Activated naive CD4-positive, alpha-beta T cell treated with anti-CD3 and anti-CD28 coated beads, Interleukin-2, amount 50 U/mL, for 16 hours (primary cell): Measurements from ENCODE around the gene MRGPRG.

Experiments used
- DNase-seq: peaks from one replicate; pipeline ENCODE4 v3.0.0-alpha.2; 2020

MRGPRG gene

DNA sequence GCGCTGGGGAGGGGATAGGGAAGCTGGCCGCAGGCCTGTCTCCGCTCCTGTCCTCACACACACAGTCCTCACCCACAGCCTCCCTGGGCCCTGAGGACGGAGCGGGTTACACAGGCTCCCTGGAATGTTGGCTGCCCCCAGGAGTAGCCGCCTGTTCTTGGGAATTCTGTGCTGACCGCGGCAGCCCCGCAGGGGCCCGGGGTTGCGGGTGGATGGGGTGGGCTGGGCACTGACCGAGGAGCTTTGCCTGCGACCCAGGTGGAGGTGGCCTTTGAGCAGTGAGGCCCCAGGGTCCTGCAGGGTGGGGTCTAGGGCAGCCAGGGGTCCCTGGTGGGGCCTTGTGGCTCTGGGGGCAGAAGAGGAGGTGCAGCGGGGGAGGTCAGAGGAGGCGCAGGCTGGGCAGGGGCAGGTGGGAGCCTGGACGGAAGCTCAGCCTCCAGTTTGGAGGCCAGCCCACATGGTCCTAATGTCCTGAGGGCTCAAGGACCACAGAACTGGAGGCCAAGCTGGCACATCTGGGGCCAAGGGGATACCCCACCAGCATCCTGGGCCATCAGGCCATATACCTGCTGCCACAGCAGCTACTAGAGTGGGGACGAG lies 6.6 kb upstream of the MRGPRG start:
- peak; percentile 8 for DNase-seq

DNA sequence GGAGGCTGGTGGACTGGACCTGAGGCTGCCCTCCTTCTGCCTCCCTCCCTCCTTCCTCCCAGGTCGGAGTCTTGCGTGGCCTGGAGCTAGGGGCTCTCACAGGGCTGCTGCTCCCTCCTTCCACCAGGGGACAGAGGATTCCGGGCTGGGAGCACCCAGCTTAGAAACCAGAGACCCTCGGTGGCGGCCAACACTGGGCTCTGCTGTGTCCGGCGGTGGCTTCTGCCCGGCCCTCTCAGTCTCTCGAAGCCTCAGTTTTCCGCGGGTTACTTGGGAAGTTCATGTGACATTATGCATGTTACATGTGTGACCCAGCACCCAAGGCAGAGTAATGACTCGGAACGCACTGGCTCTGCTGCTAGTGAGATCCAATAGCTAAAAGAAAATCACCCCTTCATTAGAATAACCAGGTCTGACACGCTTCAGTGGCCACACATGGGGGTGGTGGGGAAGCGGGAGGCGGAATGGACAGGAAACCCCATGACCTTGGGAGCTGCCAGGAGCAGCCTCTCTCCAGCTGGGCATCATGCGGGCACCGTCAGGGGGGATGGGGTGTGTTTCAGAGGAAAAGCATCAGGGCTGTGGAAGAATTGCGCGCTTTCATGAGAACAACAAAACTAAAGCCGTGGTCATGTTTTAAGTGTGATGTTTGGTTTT lies 5.9 kb upstream of the MRGPRG start:
- DNase-seq, result peak; percentile 7

DNA sequence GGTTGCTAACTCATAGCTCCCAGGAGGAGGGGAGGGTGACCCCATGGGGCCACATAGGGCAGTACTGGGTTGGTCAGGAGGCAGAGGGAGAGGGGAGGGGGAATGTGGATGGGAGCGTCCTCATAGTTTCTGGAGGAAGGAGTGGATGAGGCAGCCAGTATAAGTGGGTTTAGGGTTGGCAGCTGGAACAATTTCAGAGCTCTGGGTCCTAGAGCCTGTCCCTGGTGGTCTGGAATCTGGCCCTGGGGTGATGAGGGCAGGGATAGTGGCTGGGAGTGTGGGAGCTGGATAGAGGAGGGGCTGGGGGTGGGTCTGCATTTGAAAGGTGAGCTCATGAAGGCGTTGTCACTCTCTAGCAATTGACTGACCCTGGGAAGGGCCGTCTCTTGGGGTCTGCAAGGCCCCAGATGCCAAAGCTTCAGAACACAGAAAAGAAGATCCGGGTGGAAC lies 5.3 kb upstream of the MRGPRG start:
- DNase-seq, result no peak

DNA sequence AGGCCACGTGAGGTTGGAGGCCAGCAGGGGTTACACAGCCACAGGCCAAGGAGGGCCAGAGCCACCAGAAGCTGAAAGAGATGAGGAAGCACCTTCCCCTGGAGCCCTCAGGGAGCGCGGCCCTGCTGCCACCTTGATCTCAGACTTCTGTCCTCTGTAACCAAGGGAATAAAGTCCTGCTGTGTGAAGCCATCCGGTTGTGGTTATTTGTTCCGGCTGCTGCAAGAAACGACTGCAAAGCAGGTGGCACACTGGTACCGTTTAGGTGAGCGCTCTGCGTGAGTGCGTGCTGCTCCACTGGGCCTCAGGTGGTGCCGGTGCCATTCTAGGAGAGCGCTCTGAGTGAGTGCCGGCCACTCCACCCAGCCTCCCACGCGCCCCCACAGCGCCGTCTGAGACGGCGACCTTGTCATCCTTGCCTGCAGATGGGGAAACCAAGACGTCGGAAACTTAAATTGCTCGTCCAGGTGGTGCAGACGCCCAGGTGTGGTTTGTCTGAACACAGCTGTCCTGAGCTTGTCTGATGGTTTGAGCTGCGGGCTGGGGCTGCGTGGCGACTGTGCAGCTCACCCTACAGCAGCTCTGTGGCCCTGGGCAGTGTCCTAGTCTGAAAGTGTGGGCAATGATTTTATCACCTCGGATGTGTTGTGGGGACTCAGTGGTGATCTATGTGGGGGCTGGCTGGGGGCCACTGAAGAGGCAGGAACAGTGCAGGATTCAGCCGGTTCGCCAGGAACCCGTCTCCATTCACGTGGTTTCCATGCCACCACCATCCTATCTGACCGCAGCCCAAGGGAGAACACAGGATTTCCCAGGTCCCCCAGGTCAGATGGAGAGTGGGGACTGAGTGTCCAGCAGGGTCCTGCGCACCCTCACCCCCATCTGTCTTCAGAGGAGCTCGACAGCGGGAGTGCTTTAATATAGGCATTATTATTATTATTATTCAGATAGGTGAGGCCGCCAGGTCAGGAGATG lies 4.6 kb upstream of the MRGPRG start:
- DNase-seq, result peak; percentile 10

DNA sequence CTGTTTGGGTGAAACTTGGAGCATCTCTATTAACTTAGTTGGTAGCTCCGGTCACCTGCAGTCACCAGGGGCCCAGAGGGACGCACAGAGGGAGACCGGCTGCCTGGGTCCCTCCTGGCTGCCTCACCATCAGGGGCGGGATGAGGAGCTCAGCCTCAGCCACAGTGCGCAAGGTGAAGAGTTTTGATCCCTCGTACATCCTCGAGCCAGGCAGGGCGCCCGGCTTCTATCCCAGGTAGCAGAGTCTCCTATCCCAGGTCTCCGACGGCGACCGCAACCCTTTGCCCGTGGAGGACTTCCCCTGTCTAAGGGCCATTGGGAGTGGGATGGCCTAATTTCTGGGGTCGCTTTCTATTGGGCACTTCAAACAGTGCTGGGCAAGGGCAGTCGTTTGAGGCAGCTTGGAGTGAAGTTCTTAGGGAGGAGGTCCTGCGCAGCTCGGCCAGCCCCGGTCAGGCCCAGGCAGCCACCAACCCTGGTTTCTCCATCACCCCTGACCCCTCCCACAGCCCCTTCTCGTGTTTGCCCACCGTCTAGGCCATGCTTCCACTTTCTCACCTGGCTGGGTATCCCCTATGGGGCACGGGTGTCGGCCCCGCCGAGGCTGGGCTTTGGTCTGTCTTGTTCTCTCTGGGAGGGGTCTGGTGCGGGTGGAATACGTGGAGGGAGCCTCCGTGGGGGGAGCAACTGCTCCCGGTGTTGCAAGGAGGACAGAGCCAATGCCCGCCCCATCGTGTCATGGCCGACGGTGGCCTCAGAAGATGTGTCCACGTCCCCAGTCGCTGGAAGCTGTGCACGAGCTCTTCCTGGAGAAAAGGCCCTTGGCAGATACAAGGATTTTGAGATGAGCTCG lies 3.6 kb upstream of the MRGPRG start:
- peak; percentile 7 for DNase-seq

DNA sequence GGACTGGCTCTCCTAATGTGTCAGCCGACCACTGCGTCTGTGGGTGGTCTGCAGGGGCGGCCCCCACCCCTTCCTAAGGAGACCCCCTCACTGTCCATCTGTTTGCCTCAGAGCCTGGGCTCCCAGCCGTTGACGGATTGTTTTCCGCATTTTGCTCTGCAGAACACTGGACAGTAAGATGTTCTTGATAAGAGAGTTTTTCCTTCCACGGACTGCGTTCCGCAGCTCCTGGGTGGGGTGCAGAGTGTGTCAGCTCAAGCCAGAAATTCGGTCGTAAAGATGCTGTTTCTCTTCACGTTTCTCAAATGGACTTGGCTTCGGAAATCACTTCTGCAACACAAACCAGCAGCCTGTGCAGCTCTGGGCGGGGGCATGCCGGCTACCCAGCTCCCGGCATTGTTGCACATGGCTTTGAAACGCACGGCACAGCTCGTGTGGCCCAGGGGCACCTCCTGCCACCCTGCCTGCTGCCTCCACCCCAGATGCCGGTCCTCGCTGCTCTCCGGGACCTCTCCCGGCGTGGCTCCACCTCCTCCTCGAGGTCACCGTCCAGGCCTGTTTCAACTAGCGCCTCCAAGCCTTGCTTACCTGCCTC lies 2.9 kb upstream of the MRGPRG start:
- no peak for DNase-seq

DNA sequence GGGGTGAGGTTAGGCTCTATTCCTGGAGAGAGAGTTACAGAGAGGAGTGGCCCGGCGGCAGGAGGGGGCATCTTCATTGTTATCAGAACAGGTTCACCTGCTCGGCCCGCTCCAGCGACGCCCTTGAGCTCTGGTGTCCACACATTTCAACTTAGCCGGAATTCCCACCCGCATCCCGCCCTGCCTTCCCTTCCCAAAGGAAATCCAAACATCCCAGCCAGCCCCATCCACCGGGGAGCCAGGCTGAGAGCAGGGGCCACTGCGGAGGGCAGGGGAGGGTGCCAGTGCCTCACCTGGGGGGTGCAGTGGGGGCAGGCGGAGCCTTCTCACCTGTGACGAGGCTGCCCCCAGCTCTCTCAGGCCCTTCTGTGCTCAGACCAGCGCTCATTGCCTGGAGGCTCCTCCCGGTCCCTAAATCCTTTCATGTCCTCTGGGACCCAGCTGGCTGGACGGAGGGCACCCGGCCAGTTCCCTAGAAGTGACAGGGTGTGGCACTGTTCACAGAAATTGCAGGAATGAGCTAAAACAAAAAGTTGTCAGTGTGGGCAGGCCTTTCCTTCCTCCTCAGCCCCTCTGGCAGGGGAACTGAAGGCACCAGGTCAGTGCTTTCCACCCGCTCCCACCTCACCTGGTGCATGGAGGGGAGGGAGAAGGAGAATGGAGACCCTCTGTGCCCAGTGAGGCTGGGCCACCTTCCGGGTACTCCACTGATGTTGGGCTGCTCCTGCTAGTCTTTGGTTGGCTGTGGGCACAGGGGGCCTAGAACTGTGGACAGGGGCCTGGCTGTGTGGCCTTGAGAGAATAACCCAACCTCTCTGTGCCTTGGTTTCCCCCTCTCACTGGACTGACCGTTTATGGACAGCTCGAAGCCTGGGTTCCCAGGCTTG lies 2.2 kb upstream of the MRGPRG start:
- DNase-seq, result peak; percentile 7

DNA sequence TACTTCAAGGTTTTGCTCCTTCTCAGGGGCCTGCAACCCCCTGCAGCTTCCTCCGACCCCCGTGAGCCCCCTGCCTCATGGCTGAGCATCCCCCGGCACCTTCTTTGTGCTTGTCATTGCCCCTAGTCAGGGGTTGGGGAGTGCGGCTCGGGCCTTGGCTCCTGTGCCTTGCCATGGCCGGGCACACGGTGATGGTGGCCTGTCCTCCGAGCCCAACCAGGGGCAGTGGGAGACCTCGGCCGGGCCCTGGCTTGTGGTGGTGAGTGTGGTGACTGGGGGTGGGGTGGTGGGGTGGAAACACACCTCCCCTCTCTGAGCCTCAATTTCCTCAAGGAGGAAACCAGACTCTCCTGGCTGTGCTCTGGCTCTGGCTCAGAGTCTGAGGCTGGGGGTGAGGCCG lies 1.5 kb upstream of the MRGPRG start:
- DNase-seq, result no peak

DNA sequence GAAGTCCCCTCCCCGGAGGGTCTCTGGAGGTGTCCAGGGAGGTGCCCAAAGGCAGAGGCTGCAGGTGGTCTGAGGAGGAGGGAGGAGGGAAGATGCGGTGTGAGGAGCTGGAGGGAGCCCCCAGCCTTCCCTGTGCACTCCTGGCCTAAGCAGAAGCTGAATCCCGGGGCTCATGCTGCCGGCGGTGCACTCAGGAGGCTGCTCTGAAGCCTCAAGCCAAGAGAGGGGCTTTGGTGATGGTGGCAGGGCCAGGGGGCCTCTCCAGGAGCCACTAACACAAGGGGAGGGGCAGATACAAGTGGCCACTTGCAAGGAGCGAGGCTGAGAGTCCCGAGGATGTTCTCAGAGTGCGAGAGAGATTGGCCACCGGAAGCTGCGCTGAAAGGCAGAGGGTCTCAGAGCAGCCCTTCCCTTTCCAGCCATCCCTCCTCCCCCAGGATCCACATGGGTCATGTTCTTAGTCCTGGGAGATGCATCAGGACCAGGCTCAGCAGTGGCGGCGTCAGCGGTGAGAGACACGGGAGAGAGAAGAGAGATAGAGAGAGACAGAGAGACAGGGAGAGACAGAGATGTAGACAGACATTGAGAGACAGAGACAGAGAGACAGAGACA lies 774 bp upstream of the MRGPRG start:
- DNase-seq, result no peak

DNA sequence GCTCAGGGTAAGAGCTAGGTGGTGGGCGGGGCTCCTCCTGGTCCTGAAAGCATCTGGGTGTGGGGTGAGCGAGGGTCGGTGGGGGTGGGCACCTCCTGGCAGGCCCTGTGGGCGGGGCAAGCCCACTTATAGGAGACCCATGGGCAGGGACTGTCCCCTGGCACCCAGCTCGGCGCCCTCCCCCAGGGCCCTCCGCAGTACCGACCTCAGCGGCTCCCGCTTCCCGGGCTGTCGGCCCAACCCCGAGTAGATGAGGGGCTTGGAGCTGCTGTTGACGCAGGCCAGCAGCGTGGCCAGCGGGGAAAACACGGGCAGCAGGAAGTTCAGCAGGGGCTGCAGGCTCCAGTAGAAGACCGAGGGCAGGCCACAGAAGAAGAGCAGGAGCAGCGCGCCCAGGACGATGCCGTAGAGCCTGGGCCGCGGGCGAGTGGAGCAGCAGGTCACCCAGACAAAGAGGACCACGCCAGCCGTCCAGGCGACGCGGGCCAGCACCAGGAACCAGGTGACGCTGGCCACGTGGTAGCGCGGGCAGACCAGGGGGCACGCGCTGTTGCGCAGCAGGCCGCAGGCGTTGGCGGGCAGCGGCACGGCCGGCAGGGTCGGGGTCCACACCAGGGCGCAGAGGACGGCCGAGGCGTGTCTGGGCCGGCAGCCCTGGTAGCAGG lies 663 bp downstream of the MRGPRG start:
- peak; percentile 6 for DNase-seq

DNA sequence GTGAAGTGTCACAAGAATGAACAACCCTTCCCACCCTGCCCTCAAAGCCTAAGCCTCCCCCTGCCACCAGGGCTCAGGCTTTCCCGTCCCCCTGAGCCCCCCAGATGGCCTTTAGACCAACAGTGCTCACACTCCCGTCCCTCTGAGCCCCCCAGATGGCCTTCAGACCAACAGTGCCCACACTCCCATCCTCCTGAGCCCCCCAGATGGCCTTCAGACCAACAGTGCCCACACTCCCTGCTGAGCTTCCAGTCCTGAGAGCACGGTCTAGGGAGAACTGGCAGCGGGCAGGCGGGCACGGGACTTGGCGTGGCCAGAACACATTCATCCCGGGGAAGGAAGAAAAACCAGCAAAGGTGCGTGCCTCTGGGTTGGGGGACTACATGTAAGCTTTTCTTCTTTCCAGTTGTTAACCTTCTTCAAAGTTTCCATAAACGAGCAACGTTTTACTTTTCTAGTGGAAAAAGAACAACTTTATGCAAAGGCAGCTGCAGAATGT lies 2.5 kb downstream of the MRGPRG start:
- DNase-seq, result peak; percentile 7

DNA sequence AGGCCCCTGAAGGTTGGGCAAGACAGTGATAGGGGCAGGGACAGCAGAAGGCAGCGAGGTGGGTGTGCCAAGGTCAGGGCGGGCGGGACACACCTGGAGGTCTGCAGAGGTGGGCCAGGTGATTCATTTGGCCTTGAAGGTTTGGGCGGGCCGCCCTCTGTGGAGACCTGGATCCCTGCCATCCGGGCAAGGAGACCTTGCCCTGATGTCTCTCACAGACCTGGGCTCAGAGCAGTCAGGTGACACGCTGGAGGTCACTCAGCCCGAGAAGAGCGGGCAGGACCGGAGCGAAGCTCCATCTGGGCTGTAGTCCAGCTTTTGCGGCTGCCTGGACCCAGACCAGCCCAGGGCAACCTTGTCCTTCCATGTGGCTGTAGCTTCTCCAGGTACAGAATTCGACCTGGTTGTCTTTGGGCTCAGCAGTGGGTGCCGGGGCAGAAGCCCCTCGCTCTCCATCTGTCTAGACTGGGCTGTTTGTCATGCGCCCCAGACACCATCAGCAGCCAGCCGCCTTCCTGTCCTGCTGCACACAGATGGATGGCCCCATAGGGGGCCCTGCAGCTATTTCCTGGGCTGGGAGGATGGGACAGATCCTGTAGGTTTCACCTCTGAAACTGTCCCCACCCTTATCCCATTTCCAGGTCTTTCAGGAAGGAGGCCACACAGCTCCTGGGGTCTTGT lies 3.1 kb downstream of the MRGPRG start:
- no peak for DNase-seq

DNA sequence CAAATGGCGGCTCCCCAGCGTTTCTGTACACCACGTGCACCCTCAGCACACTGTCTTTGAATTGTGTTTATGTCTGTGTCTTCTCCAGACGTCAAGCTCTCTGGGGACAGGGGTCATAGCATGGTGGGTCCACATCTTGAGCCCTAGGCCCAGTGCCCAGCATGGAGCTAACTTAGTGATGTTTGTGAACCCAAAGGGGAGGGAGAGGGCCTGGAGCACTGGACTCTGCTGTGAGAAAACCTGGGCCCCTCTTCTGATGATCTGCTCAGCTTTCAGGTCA lies 4.3 kb downstream of the MRGPRG start:
- no peak for DNase-seq

DNA sequence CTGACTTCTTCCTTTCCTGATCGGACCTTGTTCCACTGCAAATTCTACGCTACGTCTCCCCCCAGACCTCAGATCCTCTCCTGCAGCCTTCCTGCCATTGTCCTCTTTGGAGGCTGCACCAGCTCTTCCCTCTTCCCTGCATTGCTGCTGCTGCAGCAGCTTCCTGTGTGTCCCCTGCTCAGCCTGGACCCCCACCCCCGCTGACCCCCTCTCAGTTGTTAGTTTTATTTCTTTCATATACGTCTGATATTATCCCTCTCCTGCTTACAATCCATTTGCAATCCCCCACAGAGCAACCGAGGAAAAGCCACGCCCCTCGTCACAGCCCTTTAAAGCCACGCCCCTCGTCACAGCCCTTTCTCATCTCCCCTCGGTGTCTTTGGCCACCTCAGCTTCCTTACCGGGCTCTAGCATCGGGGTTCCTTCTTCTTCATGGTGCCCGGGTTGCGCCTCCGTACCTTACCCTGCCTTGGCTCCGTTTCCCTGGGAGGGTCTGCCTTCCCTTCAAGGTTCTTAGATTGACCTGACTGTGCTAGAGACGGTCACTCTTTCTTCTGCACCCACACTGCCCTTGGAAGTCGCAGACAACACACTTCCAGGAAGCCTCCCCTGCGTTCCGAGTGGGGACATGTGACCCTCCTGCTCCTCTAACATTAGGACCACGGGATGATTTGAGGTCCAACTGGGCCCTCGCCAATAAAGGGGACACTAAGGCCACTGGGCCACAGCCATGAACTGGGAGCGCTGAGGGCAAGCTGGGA lies 4.8 kb downstream of the MRGPRG start:
- DNase-seq, result no peak

DNA sequence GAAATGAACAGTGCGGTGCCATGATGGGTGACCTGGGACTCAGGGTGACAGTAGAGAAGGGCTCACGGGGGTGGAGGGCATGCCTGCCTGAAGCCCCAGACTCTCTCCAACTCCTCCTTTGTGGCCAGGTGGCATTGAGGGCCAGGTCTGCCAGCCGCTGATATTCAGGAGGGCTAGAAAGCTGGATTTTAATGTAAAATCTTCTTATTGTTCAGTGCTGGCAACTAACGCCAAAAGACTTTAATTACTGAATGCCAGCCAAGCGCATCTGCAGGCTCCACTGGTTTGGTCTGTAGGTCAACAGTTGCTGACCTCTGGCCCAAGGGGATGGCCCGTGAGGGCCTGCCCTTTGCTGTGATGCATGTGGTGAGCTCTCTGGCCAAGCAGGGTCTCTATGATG lies 10.3 kb downstream of the MRGPRG start:
- DNase-seq, result no peak

DNA sequence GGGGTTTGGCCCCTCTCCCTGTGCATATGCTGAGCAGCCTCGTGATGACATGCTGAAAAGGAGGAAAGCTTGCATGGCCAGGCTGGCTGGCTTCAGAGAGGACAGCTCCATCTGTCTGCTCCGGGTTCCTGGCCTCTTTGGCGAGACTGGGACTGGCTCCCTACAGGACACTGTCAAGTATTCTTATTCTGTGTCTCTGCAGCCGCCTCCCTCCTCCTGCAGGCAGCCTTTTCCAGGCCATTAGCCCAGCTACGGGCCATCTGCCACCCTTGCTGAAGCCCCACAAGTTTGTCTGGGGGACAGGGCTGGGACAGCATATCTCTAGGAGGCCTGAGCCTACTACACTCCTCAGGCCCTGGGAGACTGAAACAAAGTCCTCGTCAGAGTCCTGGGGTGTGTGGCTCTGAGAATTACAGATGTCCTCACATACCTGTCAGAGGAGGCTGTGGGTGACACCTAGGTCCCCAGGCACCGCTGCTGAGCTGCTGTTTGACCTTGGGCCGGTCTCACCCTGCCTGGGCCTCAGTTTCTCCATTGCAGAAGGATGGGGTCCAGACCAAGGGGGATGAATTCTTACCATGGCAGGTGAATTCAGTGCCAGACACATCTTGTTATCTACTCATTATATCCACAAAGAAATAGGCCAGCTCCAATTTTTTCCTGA lies 11.0 kb downstream of the MRGPRG start:
- no peak for DNase-seq

DNA sequence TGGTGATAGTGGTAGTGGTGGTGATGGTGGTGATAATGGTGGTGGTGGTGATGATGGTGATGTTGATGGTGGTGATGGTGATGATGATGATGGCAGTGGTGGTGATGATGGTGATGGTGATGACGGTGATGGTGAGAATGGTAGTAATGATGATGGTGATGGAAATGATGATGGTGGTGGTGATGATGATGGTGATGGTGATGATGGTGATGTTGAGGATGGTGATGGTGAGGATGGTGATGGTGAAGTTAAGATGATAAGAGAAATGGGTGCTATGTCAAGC lies 11.8 kb downstream of the MRGPRG start:
- no peak for DNase-seq

DNA sequence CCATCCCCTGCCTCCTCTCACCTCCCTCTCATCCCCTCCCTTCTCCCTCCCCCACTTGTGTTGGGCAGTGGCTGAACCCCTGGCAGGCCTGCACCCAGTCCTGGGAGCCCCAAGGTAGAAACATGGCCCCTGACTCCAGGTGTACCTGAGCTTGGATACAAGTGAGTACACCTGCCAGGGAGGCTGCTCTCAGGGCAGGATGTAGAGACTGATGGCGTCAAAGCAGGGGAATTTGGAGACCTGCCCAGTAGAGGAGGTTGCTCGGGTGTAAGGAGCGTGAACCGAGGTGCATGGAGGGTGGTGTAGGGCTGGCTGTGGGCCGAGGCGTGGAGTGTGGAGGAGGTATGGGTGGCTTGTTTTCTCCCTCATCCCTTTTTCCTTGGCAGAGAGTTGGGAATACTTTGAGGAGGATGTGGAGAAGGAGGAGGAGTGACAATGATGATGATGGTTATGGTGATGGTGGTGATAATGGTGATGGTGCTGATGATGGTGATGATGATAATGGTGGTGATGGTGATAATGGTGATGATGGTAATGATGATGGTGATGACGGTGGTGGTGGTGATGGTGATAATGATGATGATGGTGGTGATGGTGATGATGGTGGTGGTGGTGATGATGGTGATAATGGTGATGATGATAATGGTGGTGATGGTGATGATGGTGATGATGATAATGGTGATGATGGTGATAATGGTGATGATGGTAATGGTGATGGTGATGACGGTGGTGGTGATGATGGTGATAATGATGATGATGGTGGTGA lies 12.3 kb downstream of the MRGPRG start:
- no peak for DNase-seq
